ENCODE data around the gene LPIN1. TPM values are rescaled to one million over a fixed set of nuclear protein-coding genes. Genes with fewer than 3 reads are reported as not detected.

LPIN1 gene
- total RNA-seq, 1 experiment from 2014 or later: 4.4 TPM

DNA sequence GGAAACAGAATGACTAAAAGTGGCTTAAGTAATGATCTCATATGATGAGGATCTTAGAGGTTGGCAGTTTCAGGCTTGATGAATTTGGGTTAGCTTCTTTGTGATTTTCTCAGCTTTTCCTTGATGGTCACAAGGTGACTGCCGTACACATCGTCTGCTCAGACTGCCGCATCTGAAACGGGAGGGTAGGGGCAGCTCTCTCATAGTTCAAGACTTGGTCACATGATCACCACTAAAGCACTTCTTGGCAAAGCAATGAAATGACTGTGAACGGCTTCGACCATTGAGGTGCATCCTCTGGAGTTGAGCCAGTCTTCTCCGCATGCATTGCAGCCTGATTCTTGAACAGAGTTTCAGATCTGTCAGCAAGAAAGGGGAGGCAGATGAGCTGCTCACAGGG lies 43.8 kb downstream of the LPIN1 start:
- Histone ChIP-seq H3K18ac (ENCODE audit: insufficient read length, low read depth, low read length) (no peak overlapping the region), H2BK20ac (ENCODE audit: low read depth, low read length, poor library complexity, severe bottlenecking) (no peak overlapping the region), H2AK5ac (ENCODE audit: insufficient read length, low read length) (no peak overlapping the region), H4K91ac (ENCODE audit: insufficient read length, low read depth, low read length) (no peak overlapping the region), H2BK12ac (ENCODE audit: insufficient read length, low read depth, low read length) (no peak overlapping the region), H2BK15ac (ENCODE audit: low read depth, low read length) (no peak overlapping the region), H3K79me1 (ENCODE audit: insufficient read depth, low read depth, low read length, poor library complexity, severe bottlenecking) (no peaks in the 10 kb centered on the region), H3K14ac (ENCODE audit: insufficient read depth, low read length) (no peak overlapping the region), H3K4me1 (ENCODE audit: insufficient read depth, low read length) (no peaks in the 10 kb centered on the region), H3K56ac (ENCODE audit: insufficient read length, low read depth, low read length) (no peak overlapping the region), H3K9ac (ENCODE audit: extremely low read depth, insufficient read length, low read length) (no peak overlapping the region), H3K27ac (ENCODE audit: insufficient read length, low read depth, low read length) (no peak overlapping the region), H2BK120ac (ENCODE audit: low read depth, low read length, poor library complexity, severe bottlenecking) (no peak overlapping the region), H2AFZ (ENCODE audit: low read length) (no peak overlapping the region), H2BK5ac (ENCODE audit: insufficient read length, low read length) (no peak overlapping the region), H3T11ph (ENCODE audit: low read length) (no peak overlapping the region), H3K27me3 (ENCODE audit: insufficient read depth, low read length) (no peaks in the 10 kb centered on the region), H4K5ac (ENCODE audit: insufficient read length, low read depth, low read length) (no peak overlapping the region), H4K8ac (replicated peaks; ENCODE audit: insufficient read length, low read depth, low read length) (no peak overlapping the region), H3K4me2 (ENCODE audit: insufficient read depth, insufficient read length, low read length) (no peak overlapping the region), H3K4ac (ENCODE audit: low read depth, low read length) (no peak overlapping the region), H3K9me3 (ENCODE audit: control insufficient read depth, low read depth, low read length) (no peaks in the 10 kb centered on the region), H4K20me1 (ENCODE audit: control insufficient read depth, insufficient read depth, insufficient read length) (no peaks in the 10 kb centered on the region), H3K23ac (ENCODE audit: insufficient read length, low read depth, low read length) (no peak overlapping the region), H3K79me2 (ENCODE audit: insufficient read depth, low read length) (no peaks in the 10 kb centered on the region), H3K23me2 (ENCODE audit: insufficient read length, low read depth, low read length, poor library complexity, severe bottlenecking) (no peaks in the 10 kb centered on the region)
- no peak for DNase-seq
- no CpG with 5 or more reads among the region's 7 CpGs for WGBS (ENCODE audit: extremely low coverage, insufficient read length, low lambda C conversion rate)
- H3K27me3 Mint-ChIP-seq (ENCODE audit: low read depth): no peaks in the 10 kb centered on the region
- TF ChIP-seq, protein P1, sequence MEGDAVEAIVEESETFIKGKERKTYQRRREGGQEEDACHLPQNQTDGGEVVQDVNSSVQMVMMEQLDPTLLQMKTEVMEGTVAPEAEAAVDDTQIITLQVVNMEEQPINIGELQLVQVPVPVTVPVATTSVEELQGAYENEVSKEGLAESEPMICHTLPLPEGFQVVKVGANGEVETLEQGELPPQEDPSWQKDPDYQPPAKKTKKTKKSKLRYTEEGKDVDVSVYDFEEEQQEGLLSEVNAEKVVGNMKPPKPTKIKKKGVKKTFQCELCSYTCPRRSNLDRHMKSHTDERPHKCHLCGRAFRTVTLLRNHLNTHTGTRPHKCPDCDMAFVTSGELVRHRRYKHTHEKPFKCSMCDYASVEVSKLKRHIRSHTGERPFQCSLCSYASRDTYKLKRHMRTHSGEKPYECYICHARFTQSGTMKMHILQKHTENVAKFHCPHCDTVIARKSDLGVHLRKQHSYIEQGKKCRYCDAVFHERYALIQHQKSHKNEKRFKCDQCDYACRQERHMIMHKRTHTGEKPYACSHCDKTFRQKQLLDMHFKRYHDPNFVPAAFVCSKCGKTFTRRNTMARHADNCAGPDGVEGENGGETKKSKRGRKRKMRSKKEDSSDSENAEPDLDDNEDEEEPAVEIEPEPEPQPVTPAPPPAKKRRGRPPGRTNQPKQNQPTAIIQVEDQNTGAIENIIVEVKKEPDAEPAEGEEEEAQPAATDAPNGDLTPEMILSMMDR (conservative IDR thresholded peaks at IDR 0.05): no peak
- H3K4me3 Mint-ChIP-seq: no peak overlapping the region
- 0 out of 4 replicates have a peak, but pooled peaks cover 0 to under 1% of the 10 kb centered on the region in 2 experiments for H3K4me1 Mint-ChIP-seq
- H3K36me3 Mint-ChIP-seq (ENCODE audit: insufficient read depth in 1 of 3, low read depth in 3 of 3): peaks cover 8 to 44% (median 37%) of the 10 kb centered on the region in 3 experiments; a peak in 6 of 7 replicates
- no peaks in the 10 kb centered on the region for H3K9me3 Mint-ChIP-seq
- no peak overlapping the region for H3K27ac Mint-ChIP-seq

Data from H9 (cell line).